GM21367 (cell line): ENCODE data around the gene NLRP1.
A peak's percentile ranks its signal among the peaks of the same experiment; 100 is the strongest.

Experiments
- ATAC-seq: cut with Tn5 transposase; IDR thresholded peaks from one replicate; pipeline ENCODE4 v1.9.1; 2021; ENCODE audit not compliant: unreplicated experiment

NLRP1 gene

GRCh38 chr17:5584383-5585286, at the start of gene NLRP1:
Gene NLRP1 (minus strand): TSS chr17:5584509. CDS start chr17:5583957, 552 bp downstream.
- ATAC-seq, result peak; percentile 85

GRCh38 chr17:5631958-5632590, 47.8 kb upstream of the NLRP1 start:
- no peak for ATAC-seq

DNA sequence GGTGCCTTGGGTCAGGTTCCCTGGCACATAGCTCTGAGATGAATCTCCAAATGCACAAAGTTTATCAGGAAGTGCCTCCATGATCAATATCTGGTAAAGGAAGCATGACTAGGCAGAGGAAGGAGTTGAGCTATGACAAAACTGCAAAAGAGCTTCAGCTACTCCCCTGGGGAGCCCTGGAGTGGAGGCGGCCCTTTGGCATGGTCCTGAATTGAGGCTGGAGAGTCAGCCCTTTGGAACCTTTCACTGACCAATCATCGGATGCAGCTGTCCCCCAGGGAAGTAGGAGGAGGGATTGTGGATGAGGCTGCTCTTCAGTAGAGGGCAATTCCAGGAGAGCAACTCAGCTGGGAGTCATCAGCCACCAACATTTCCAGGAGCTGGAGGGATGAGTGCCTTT, 46.1 kb upstream of the NLRP1 start:
- ATAC-seq, result no peak

GRCh38 chr17:5629128-5629527, 44.8 kb upstream of the NLRP1 start:
- ATAC-seq, result no peak

DNA sequence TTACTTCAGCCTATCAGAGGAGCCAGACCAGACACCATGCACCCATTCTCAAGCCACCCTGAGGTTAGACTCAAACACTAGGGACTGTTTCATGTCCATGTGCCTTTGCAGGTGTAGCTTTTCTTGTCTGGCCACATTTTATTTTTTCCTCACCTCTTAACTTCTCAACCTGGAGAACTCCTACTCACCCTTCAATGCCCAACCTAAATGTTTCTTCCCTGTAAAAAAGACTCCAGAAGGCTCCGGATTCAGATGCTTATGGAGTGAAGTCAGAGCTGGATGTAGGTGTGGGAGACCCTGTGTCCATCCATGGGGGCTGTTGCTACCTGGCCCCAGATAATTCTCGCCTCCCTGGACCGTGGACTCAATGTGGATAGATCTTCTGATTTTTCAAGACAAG, 44.0 kb upstream of the NLRP1 start:
- no peak for ATAC-seq

DNA sequence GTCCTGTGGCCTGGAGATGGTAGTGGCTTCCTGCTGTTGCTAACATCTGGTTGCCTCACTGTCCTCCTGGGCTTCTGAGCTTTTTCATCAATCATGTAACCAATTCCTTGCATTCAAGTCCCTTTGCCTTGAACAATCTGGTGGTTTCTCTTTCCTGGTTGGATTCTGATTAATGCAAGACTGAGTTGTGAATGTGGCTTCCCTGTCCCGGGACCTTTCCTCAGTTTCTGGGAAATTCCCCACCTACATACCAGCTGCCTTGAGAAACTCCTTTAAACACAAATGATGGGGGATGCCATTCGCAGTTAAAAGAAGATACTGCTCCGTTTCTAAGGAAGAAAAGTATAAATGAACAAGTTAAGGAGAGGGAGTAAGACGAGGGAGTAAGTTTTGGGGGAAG, 39.9 kb upstream of the NLRP1 start:
- ATAC-seq, result no peak

DNA sequence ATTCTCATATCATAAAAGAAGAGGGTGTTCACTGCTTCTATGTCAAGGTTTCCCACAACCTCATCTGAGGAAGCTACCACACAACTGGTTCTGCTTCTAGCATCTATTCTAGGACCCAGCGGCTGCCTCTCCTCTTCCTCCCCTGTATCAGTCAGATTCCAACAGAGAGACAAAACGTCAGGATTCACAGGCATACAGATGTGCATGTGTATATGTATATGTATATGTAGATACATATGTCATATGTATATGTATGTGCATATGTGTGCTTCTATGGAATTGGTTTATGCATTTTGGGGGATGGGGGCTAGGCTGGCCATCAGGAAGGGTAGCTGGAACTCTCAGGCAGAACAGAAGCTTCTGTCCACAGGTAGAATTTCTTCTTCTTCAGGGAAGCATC, 37.4 kb upstream of the NLRP1 start:
- no peak for ATAC-seq

DNA sequence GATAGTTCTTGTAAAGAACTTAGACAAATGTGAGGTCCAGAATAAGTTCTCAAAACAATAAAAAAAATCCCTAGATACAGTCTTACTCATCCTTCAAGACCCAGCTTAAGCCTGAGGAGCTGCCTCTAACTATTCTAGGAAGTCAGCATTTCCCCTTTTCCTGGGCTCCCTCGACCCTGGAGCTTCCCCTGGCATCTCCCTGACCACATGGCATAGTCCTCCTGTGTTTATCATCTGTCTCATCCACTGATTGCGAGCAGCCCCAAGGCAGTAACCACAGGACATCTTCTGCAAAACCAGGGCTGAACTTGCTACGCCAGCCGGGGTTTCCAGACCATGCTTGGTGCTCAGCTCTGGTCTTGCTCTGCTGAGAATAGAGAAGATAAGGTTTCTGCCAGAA, 36.7 kb upstream of the NLRP1 start:
- no peak for ATAC-seq

DNA sequence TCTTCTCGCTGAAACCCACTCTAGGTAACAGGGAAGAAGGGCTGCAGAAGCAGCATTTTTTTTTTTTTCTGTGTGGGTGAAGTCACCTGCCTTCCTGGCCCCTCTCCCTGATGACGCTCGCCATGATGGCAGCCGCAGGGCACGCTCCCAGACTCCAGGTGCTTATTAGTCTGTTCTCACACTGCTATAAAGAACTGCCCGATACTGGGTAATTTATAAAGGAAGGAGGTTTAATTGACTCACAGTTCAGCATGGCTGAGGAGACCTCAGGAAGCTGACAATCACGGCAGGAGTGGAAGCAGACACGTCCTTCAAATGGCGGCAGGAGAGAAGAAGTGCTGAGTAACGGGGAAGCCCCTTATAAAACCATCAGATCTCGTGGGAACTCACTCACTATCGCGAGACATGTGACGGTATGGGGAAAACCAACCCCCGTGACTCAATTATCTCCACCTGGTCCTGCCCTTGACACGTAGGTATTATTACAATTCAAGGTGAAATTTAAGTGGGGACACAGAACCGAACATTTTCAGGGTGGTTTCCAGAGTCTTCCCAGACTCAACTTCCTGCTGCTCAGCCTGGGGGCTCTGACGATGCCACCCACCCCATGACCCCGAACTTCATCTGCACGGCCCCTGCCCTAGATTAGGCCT, 34.9 kb upstream of the NLRP1 start:
- no peak for ATAC-seq

DNA sequence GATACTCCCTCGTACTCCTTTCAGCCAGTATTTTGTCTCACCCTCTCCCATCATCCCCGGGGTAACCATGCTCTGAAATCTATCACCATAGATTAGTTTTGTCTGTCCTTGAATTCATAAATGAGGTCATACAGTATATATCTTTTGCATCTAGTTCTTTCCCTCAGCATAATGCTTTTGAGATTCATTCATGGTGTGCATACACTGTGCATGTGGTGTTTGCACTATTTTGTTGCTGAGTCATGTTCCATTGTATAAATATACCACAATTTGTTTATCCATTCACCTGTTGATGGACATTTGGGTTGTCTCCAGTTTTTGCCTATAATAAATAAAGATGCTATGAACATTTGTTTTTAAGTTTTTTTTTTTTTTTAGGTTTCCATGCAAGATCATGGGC, 34.2 kb upstream of the NLRP1 start:
- no peak for ATAC-seq

DNA sequence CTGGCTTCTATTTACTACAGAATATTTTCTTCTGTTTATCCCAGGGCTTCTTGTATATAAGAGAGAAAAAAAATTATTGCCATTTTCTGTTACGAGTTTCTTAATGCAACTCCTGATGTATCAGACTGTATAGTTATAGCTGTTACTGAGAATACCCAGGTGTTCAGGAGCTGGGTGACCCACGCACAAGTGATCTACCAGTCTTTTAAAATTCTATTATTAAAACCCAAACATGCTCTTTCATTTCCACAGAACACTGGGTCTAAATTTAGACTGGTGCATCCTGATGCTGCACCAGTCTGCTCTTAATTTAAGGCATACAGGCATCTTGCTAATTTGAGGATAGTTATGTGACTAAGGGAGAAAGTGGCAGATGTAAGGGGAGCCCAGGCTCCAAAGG, 31.2 kb upstream of the NLRP1 start:
- ATAC-seq, result no peak

DNA sequence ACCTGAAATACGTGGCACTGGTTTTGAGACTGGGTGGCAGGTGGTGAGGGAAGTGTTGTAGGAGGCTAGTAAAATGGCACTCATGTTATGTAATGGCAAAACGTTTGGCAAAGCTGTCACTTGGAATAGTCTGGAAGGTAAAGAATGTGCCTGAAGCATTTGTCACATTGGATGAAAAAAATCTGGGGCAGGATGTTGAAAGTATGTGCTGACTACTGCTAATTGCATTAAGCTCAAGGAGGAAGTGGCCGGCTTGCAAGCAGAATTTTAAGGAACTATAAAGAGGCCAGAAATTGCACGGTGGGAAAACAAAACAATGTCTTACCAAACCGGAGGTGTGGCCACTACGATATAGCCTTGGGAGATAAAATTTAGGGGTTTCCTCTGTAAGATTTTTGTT, 26.6 kb upstream of the NLRP1 start:
- ATAC-seq, result no peak

- no peak for ATAC-seq
These were observed 24.2 kb upstream of the NLRP1 start for GRCh38 chr17:5608399-5609112.

- ATAC-seq, result no peak
These were observed 23.6 kb upstream of the NLRP1 start for GRCh38 chr17:5607946-5608345.

DNA sequence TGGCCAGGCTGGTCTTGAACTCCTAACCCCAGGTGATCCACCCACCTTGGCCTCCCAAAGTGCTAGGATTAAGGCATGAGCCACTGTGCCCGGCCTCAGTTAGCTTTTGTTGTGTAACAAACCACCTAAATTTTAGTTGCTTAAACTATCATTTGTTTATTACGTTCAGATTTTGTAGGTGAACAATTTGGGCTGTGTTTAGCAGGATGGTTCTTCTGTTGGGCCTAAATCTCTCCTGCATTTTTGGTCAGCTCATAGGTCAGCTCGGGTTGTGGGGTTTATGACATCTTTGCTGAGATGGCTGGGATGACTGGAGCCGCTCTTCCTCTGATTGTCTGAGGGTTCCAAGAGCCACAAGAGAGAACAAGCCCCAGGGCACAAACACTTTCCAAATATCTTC, 21.1 kb upstream of the NLRP1 start:
- ATAC-seq, result no peak

DNA sequence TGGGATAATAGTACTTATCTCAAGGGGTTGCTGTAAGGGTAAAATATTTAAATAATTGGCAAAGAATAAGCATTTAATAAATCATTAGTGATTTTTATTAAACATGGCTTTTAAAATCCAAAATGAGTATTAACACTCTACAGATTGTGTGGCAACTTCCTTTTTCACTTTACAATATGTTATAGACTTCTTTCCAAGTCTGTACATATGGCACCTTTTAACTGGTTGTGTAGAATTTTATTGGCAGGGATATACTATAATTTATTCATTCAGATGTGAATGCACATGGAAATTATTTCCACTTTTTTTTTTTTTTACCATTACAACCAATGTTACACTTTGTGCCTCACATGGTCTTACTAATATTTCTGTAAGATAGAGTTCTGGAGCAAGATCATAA, 15.7 kb upstream of the NLRP1 start:
- no peak for ATAC-seq

- no peak for ATAC-seq
These were observed 14.1 kb upstream of the NLRP1 start for GRCh38 chr17:5598457-5598856.

GRCh38 chr17:5596421-5596820, 12.1 kb upstream of the NLRP1 start:
- ATAC-seq, result no peak

GRCh38 chr17:5595831-5596230, 11.5 kb upstream of the NLRP1 start:
- no peak for ATAC-seq

DNA sequence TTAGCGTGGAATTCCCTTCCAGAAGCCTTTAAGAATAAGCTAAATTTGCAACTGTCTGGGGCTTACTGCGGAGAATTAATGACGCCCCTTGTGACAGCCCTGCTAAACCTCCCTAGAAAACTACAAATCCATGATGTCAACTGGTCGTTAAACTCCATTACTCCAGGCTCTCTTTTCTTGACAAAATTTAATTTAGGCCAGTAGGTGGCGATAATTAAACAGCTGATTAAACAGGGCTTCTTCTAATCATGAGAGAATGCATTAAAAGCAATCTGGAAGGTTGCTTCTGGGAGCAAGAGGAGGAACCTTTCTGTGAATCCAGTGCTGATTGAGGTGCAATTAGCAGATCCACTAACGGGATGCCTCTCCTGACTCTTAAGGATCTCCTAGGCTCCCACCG, 8.1 kb upstream of the NLRP1 start:
- ATAC-seq, result no peak

- ATAC-seq, result no peak
These were observed 7.7 kb upstream of the NLRP1 start for GRCh38 chr17:5591966-5592365.
